ENCODE data around the gene SYK.

Gene SYK

GRCh38 chr9:90826326-90827020 is 24.9 kb downstream of the SYK start:
- no peak for DNase-seq

- no peak for DNase-seq
Observed at GRCh38 chr9:90827181-90827871, 25.7 kb downstream of the SYK start.

GRCh38 chr9:90830051-90830450 is 28.4 kb downstream of the SYK start:
- no peak for DNase-seq

- DNase-seq, result no peak
Observed at GRCh38 chr9:90830977-90831376, 29.4 kb downstream of the SYK start.

GRCh38 chr9:90832261-90832660 is 30.6 kb downstream of the SYK start:
- no peak for DNase-seq

- DNase-seq, result no peak
Observed at GRCh38 chr9:90834828-90835595, 33.4 kb downstream of the SYK start.

- DNase-seq, result no peak
Observed at GRCh38 chr9:90836411-90837080, 34.9 kb downstream of the SYK start.

- DNase-seq, result no peak
Observed at GRCh38 chr9:90838098-90838497, 36.5 kb downstream of the SYK start.

- no peak for DNase-seq
Observed at GRCh38 chr9:90838581-90839154, 37.0 kb downstream of the SYK start.

- DNase-seq, result no peak
Observed at GRCh38 chr9:90839183-90839728, 37.6 kb downstream of the SYK start.

- no peak for DNase-seq
Observed at GRCh38 chr9:90840696-90841095, 39.1 kb downstream of the SYK start.

- DNase-seq, result no peak
Observed at GRCh38 chr9:90841213-90841612, 39.6 kb downstream of the SYK start.

- no peak for DNase-seq
Observed at GRCh38 chr9:90841615-90842014, 40.0 kb downstream of the SYK start.

- no peak for DNase-seq
Observed at GRCh38 chr9:90842176-90842777, 40.7 kb downstream of the SYK start.

- DNase-seq, result no peak
Observed at GRCh38 chr9:90842996-90843395, 41.4 kb downstream of the SYK start.

- DNase-seq, result no peak
Observed at GRCh38 chr9:90843525-90843924, 41.9 kb downstream of the SYK start.

- no peak for DNase-seq
Observed at GRCh38 chr9:90844326-90844725, 42.7 kb downstream of the SYK start.

- DNase-seq, result no peak
Observed at GRCh38 chr9:90846770-90847419, 45.3 kb downstream of the SYK start.

GRCh38 chr9:90847971-90848370 is 46.4 kb downstream of the SYK start:
- DNase-seq, result no peak

- DNase-seq, result no peak
Observed at GRCh38 chr9:90848866-90849265, 47.2 kb downstream of the SYK start.

- no peak for DNase-seq
Observed at GRCh38 chr9:90851444-90851843, 49.8 kb downstream of the SYK start.

GRCh38 chr9:90853945-90854344 is 52.3 kb downstream of the SYK start:
- DNase-seq, result no peak
